Duodenal mucosa (tissue), 2 donors: ENCODE measurements around the gene ARHGAP12.

ENCODE experiments used
- H3K27ac ChIP-seq: one replicate; pipeline ENCODE4 v1.7.0; 2013; ENCODE audit warnings: low read depth, low read length
- H3K27me3 ChIP-seq, 2 donors: one replicate each; pipeline ENCODE4 v1.7.0; 2013; ENCODE audit warnings: low read length in 2 of 2, control low read depth in 1 of 2; ENCODE audit not compliant: insufficient read depth in 2 of 2, control insufficient read depth in 1 of 2
- H3K36me3 ChIP-seq, 2 donors: one replicate each; pipeline ENCODE4 v1.7.0; 2013; ENCODE audit warnings: low read length in 2 of 2, control low read depth in 1 of 2; ENCODE audit not compliant: insufficient read depth in 2 of 2, control insufficient read depth in 1 of 2
- H3K4me1 ChIP-seq, 2 donors: one replicate each; pipeline ENCODE4 v1.7.0; 2013; ENCODE audit warnings: low read length in 2 of 2, control low read depth in 1 of 2; ENCODE audit not compliant: insufficient read depth in 2 of 2, control insufficient read depth in 1 of 2
- H3K4me3 ChIP-seq, 2 donors: one replicate each; pipeline ENCODE4 v1.7.0; 2013; ENCODE audit warnings: low read length in 2 of 2, low read depth in 1 of 2
- H3K9ac ChIP-seq, 2 donors: one replicate each; pipeline ENCODE4 v1.7.0; 2013; ENCODE audit warnings: low read length in 2 of 2, low read depth in 1 of 2
- H3K9me3 ChIP-seq, 2 donors: one replicate each; pipeline ENCODE4 v1.7.0; 2013; ENCODE audit warnings: low read length in 2 of 2, control low read depth in 1 of 2; ENCODE audit not compliant: control insufficient read depth in 1 of 2

ARHGAP12 gene

DNA sequence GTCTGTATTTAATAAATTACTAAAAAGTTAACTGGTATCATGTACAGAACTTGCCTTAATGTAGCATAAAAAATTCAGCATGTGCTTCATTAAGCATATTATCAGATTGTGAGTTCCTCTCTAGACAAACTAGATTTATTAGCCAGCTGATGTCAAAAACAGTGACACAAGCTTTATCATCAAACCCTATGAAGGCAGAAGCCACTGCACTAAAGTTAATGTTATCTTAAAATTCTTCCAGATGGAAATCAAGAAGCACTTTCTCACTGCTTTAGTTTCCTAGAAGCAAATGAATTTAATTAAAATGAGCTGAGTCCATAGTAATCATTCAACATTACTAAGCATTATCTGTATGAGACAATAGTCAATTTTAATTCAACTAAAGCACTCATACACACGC is 96.4 kb downstream of the ARHGAP12 start:
- no peaks in the 10 kb centered on the region for H3K9me3 ChIP-seq
- peaks cover 0 to 5% of the 10 kb centered on the region in 2 donors for H3K36me3 ChIP-seq
- H3K4me1 ChIP-seq: no peaks in the 10 kb centered on the region
- H3K27me3 ChIP-seq: no peaks in the 10 kb centered on the region
- no peak overlapping the region for H3K9ac ChIP-seq
- no peak overlapping the region for H3K4me3 ChIP-seq
- no peak overlapping the region for H3K27ac ChIP-seq

- Histone ChIP-seq H3K9me3 (no peaks in the 10 kb centered on the region), H3K27me3 (no peaks in the 10 kb centered on the region), H3K4me1 (peaks cover 0 to 6% of the 10 kb centered on the region in 2 donors), H3K27ac (no peak overlapping the region), H3K9ac (no peak overlapping the region), H3K4me3 (no peak overlapping the region), H3K36me3 (peaks cover 0 to 4% of the 10 kb centered on the region in 2 donors)
These were observed 97.7 kb downstream of the ARHGAP12 start for GRCh38 chr10:31830887-31831286.

DNA sequence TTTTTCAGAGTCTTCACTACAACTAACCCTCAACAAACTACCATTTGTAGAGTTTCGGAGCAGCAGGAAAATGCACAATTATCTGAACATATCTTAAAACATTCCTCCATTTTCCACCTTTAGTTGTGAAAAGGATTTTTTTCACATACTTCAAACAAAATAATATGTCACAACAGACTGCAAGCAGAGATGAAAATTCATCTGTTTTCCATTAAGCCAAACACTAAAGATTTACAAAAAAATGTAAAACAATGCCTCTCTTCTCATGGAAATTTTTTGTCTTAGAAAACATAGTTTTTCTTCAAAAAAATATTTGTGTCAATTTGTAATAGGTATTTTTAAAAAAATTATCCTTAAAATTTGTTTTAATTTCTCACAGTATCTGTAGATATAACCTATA is 98.9 kb downstream of the ARHGAP12 start:
- H3K4me1 ChIP-seq: peaks cover 0 to 6% of the 10 kb centered on the region in 2 donors
- H3K36me3 ChIP-seq: peaks cover 4 to 6% of the 10 kb centered on the region in 2 donors
- no peak overlapping the region for H3K4me3 ChIP-seq
- no peaks in the 10 kb centered on the region for H3K9me3 ChIP-seq
- no peak overlapping the region for H3K27ac ChIP-seq
- H3K9ac ChIP-seq: no peak overlapping the region
- H3K27me3 ChIP-seq: no peaks in the 10 kb centered on the region

GRCh38 chr10:31823358-31823757 is 105.3 kb downstream of the ARHGAP12 start:
- Histone ChIP-seq H3K27me3 (no peaks in the 10 kb centered on the region), H3K4me1 (peaks cover 0 to 10% of the 10 kb centered on the region in 2 donors), H3K4me3 (no peak overlapping the region), H3K36me3 (peaks cover 3 to 9% of the 10 kb centered on the region in 2 donors), H3K27ac (no peak overlapping the region), H3K9me3 (no peaks in the 10 kb centered on the region), H3K9ac (no peak overlapping the region)

DNA sequence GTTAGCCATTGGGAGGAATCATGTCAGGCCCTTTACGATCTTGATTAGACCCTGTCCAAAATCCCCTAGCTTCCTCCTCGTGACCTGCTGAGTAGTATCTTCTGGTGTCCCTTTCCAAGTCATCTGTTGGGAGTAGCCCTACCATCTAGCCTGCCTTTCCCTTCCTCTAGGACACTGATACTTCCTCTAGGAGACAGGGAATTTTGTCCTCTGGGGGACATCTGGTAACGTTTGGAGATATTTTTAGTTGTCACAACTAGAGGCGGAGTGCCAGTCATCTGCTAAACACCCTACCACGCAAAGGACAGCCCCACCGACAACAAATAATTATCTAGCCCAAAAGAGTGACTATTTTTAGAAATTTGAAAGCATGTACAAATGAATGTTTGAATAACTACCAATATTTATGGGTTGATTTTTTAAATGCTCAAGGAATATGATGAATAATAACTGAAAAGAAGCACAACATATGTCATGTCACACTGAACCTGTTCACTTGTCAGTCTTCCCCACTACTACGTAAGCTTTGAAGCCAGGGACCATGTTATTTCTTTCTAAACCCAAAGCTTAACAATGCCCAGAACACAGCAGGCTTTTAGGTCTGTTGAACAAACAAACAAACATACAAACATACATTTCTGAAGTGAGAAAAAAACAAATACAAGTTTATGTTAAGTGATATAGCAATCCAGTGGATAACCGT is 105.9 kb downstream of the ARHGAP12 start:
- Histone ChIP-seq H3K36me3 (peaks cover 3 to 9% of the 10 kb centered on the region in 2 donors), H3K9ac (no peak overlapping the region), H3K27me3 (no peaks in the 10 kb centered on the region), H3K4me1 (peaks cover 0 to 10% of the 10 kb centered on the region in 2 donors), H3K4me3 (no peak overlapping the region), H3K9me3 (no peaks in the 10 kb centered on the region), H3K27ac (no peak overlapping the region)

- no peaks in the 10 kb centered on the region for H3K9me3 ChIP-seq
- H3K36me3 ChIP-seq: peaks cover 3 to 9% of the 10 kb centered on the region in 2 donors
- H3K27me3 ChIP-seq: no peaks in the 10 kb centered on the region
- peaks cover 0 to 10% of the 10 kb centered on the region in 2 donors for H3K4me1 ChIP-seq
- H3K9ac ChIP-seq: no peak overlapping the region
- no peak overlapping the region for H3K27ac ChIP-seq
- H3K4me3 ChIP-seq: no peak overlapping the region
These were observed 106.5 kb downstream of the ARHGAP12 start for GRCh38 chr10:31822150-31822549.

DNA sequence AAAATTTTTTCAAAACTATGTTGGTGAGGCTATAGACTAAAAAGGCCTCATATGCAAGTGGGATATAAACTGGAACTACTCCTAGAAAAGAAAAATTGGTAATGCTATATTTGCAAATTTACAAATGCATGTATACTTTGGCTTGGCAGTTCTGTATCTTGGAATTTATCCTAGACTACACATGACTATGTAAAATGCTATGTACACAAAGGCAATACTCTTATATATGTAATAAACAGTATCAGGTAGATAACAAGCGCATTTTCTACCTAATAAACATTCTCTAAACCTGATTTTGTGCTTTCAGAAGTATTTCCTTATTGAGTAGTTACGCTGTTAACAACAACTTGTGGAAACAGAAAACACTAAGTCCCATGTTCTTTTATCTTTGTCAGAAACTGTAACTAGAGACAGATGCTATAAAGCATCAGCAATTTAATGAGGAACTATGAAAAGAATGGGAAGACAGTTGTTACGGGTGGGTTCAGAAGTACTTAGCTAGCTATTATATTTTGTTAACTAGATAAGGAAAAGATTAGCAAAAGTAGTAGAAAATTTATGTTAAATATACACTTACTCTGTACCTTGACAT is 107.8 kb downstream of the ARHGAP12 start:
- H3K9me3 ChIP-seq: no peaks in the 10 kb centered on the region
- no peak overlapping the region for H3K9ac ChIP-seq
- H3K27ac ChIP-seq: no peak overlapping the region
- no peaks in the 10 kb centered on the region for H3K27me3 ChIP-seq
- H3K4me1 ChIP-seq: peaks cover 0 to 5% of the 10 kb centered on the region in 2 donors
- peaks cover 3 to 18% of the 10 kb centered on the region in 2 donors for H3K36me3 ChIP-seq
- H3K4me3 ChIP-seq: no peak overlapping the region

DNA sequence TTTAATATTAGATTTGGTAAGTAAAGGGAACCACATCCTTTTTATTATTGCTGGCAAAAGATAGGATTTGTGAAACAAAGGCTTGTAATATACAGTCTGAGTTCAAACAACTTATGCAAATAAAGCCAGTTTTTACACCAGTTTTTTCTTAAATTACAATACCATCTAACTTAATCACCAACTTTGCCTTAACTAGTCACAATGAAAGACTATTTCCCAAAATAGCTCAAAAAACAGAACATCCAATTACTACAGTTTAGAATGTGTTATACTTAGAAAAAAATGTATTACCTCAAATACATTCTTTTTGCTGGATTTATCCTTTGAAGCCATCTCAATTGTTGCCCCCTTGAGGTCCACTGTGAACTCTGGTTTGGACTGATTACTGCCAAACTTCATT is 108.5 kb downstream of the ARHGAP12 start:
- peaks cover 0 to 5% of the 10 kb centered on the region in 2 donors for H3K4me1 ChIP-seq
- peaks cover 3 to 13% of the 10 kb centered on the region in 2 donors for H3K36me3 ChIP-seq
- no peak overlapping the region for H3K4me3 ChIP-seq
- H3K9me3 ChIP-seq: no peaks in the 10 kb centered on the region
- H3K27me3 ChIP-seq: no peaks in the 10 kb centered on the region
- no peak overlapping the region for H3K27ac ChIP-seq
- H3K9ac ChIP-seq: no peak overlapping the region

DNA sequence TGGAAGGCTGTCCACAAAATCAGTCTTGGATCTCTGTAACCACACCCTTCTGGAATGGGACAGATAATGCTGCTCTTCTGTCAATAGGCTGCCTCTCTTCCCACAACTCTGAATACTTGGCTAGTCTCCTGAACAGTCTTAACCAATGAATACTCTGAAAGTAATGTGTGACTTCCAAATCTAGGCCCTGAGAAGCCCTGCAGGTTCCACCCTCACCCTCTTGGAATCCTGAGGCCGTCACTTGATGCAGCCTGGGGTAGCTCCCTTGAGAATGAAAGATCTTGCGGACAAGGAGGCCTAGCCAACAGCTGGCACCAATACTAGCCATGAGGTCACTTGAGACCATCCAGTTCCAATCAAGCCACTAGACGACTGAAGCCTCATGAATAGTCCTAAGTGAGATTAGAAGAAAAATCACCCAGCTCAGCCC is 109.2 kb downstream of the ARHGAP12 start:
- Histone ChIP-seq H3K36me3 (peaks cover 3 to 13% of the 10 kb centered on the region in 2 donors), H3K27ac (no peak overlapping the region)

GRCh38 chr10:31816318-31816717 is 112.3 kb downstream of the ARHGAP12 start:
- Histone ChIP-seq H3K27ac (no peak overlapping the region), H3K9ac (no peak overlapping the region), H3K27me3 (no peaks in the 10 kb centered on the region), H3K4me1 (peaks cover 0 to 5% of the 10 kb centered on the region in 2 donors), H3K36me3 (peaks cover 3 to 18% of the 10 kb centered on the region in 2 donors), H3K4me3 (no peak overlapping the region), H3K9me3 (no peaks in the 10 kb centered on the region)

More for the DNA sequence above, 109.2 kb downstream of the ARHGAP12 start:
- Histone ChIP-seq H3K9ac (no peak overlapping the region), H3K4me3 (no peak overlapping the region), H3K9me3 (no peaks in the 10 kb centered on the region), H3K4me1 (peaks cover 0 to 5% of the 10 kb centered on the region in 2 donors), H3K27me3 (no peaks in the 10 kb centered on the region)
